A549 (cell line): Measurements from ENCODE around the gene SETBP1.

Experiments used
- FOSB ChIP-seq: fragments of 250-450 bp; sonication (Bioruptor Pico); IDR thresholded peaks from 2 replicates; pipeline ENCODE4 v1.5.0; 2020; ENCODE audit warnings: mild to moderate bottlenecking, moderate library complexity
- JUN ChIP-seq, 2 experiments: fragments of >200 bp; sonication (Bioruptor Twin); formaldehyde crosslinking; IDR thresholded peaks; 2 replicates in 1 of 2; 3 replicates in 1 of 2; pipeline ENCODE4 v1.6.1; 2016 to 2017
- POLR2A ChIP-seq: IDR thresholded peaks from 2 replicates; pipeline ENCODE4 v1.6.1; 2012; ENCODE audit warnings: mild to moderate bottlenecking, low read length
- SMC3 ChIP-seq: fragments of >200 bp; sonication (Bioruptor Twin); formaldehyde crosslinking; IDR thresholded peaks from 3 replicates; pipeline ENCODE4 v1.6.1; 2018; ENCODE audit warnings: inconsistent platforms
- TF ChIP-seq, protein P1 (sequence below): fragments of >200 bp; sonication (Bioruptor Twin); formaldehyde crosslinking; IDR thresholded peaks from 3 replicates; pipeline ENCODE4 v1.5.1; 2016
- TF ChIP-seq, protein P2 (sequence below): IDR thresholded peaks from 2 replicates; pipeline ENCODE4 v1.6.1; 2012
- TF ChIP-seq, protein P3 (sequence below): fragments of 200-600 bp; sonication (generic); IDR thresholded peaks from 2 replicates; pipeline ENCODE4 v1.6.1; 2016; ENCODE audit warnings: antibody characterized with exemption, mild to moderate bottlenecking, moderate library complexity

DNA sequence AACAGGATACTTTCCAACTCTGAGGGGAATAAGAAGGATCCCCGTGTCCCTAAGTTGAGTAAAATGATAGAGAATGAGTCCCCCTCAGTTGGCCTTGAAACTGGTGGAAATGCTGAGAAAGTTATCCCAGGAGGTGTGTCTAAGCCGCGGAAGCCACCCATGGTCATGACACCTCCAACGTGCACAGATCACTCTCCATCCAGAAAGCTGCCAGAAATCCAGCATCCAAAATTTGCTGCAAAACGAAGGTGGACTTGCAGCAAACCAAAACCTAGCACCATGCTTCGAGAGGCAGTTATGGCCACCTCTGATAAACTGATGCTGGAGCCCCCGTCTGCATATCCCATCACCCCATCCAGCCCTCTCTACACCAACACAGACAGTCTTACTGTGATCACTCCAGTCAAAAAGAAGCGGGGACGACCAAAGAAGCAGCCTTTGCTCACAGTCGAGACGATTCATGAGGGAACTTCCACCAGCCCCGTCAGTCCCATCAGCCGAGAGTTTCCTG is 270.1 kb downstream of the SETBP1 start:
- TF ChIP-seq JUN (IDR thresholded peaks at IDR 0.05) (no peak), POLR2A (no peak), FOSB (CRISPR knock-in tag) (no peak), SMC3 (no peak)
- TF ChIP-seq, protein P1, sequence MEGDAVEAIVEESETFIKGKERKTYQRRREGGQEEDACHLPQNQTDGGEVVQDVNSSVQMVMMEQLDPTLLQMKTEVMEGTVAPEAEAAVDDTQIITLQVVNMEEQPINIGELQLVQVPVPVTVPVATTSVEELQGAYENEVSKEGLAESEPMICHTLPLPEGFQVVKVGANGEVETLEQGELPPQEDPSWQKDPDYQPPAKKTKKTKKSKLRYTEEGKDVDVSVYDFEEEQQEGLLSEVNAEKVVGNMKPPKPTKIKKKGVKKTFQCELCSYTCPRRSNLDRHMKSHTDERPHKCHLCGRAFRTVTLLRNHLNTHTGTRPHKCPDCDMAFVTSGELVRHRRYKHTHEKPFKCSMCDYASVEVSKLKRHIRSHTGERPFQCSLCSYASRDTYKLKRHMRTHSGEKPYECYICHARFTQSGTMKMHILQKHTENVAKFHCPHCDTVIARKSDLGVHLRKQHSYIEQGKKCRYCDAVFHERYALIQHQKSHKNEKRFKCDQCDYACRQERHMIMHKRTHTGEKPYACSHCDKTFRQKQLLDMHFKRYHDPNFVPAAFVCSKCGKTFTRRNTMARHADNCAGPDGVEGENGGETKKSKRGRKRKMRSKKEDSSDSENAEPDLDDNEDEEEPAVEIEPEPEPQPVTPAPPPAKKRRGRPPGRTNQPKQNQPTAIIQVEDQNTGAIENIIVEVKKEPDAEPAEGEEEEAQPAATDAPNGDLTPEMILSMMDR, result no peak
- TF ChIP-seq, protein P2, sequence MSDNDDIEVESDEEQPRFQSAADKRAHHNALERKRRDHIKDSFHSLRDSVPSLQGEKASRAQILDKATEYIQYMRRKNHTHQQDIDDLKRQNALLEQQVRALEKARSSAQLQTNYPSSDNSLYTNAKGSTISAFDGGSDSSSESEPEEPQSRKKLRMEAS, result no peak
- TF ChIP-seq, protein P3, sequence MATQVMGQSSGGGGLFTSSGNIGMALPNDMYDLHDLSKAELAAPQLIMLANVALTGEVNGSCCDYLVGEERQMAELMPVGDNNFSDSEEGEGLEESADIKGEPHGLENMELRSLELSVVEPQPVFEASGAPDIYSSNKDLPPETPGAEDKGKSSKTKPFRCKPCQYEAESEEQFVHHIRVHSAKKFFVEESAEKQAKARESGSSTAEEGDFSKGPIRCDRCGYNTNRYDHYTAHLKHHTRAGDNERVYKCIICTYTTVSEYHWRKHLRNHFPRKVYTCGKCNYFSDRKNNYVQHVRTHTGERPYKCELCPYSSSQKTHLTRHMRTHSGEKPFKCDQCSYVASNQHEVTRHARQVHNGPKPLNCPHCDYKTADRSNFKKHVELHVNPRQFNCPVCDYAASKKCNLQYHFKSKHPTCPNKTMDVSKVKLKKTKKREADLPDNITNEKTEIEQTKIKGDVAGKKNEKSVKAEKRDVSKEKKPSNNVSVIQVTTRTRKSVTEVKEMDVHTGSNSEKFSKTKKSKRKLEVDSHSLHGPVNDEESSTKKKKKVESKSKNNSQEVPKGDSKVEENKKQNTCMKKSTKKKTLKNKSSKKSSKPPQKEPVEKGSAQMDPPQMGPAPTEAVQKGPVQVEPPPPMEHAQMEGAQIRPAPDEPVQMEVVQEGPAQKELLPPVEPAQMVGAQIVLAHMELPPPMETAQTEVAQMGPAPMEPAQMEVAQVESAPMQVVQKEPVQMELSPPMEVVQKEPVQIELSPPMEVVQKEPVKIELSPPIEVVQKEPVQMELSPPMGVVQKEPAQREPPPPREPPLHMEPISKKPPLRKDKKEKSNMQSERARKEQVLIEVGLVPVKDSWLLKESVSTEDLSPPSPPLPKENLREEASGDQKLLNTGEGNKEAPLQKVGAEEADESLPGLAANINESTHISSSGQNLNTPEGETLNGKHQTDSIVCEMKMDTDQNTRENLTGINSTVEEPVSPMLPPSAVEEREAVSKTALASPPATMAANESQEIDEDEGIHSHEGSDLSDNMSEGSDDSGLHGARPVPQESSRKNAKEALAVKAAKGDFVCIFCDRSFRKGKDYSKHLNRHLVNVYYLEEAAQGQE, result no peak
